PC-9 (cell line): ENCODE data around the gene LIN37.

Experiments
- CTCF ChIP-seq: fragments of 200-600 bp; sonication (generic); conservative IDR thresholded peaks from 2 replicates; pipeline ENCODE4 v1.6.1; 2017; ENCODE audit warnings: mixed run types, antibody characterized with exemption, mild to moderate bottlenecking, moderate library complexity
- EZH2 ChIP-seq: fragments of 200-600 bp; sonication (generic); IDR thresholded peaks from 2 replicates; pipeline ENCODE4 v1.8.0; 2017; ENCODE audit warnings: antibody characterized with exemption, low read depth

GRCh38 chr19:35710784-35711723 lies 37.3 kb upstream of the LIN37 start:
- no peak for TF ChIP-seq CTCF
- no peak for TF ChIP-seq EZH2
